GM18511 (cell line): ENCODE data around the gene GAB2.
A peak's percentile ranks its signal among the peaks of the same experiment; 100 is the strongest.
"Not testable (repeated sequence)": the region's sequence is repeated elsewhere in the genome, so short reads cannot be mapped to it uniquely, and the experiment has no call there.

Experiments used
- ATAC-seq: cut with Tn5 transposase; IDR thresholded peaks from one replicate; pipeline ENCODE4 v1.9.1; 2021; ENCODE audit warnings: mild to moderate bottlenecking, moderate library complexity; ENCODE audit not compliant: unreplicated experiment

GAB2 gene

DNA sequence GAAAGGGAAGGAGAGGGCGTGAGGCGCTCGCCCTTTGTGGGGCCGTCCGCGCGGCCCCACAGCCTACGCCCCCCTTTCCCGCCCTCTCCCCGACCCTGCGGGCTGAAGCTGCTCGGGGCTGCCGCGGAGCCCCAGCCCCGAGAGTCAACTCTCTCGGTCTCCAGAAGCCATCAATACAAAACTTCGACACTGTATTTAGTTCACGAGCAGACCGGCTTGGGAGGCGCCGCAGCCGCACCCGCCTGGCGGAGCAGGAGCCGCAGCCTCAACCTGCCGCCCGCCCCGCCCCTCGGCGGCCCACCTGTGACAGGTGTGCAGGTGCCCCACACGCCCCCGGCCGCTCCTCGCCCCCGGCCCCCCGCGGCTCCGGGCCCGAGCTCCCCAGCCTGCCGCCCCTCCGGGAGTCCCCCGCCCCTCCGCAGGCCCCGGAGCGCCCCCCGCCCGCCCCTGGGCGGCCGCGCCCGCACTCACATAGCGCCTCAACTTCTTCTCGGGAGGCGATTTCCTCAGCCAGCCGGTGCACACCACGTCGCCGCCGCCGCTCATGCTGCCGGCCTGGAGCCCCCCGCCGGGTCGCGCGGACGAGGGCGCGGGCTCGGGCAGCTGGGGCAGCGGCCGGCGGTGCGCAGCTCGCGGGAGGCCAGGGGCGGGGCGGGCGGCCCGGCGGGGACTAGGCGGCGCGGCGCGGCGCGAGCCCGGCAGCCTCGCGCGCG, at the start of gene GAB2:
GAB2 (minus strand) TSS at position 646 of the 713 bp plus-strand sequence; CDS start at position 546, 100 bp downstream.
- peak; percentile 17 for ATAC-seq

DNA sequence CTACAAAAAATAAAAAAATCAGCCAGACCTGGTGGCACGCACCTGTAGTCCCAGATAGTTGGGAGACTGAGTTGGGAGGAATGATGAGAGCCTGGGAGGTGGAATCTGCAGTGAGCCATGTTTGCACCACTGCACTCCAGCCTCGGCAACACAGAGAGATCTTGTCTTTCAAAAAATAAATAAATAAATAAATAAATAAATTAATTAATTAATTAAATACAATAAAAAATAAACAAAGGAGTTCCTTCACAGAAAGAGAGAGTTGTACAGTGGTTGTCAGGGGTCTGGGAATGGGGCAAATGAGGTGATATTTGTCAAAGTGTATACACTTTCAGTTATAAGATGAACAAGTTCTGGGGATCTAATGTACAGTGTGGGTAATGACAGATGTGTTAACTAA, 49.8 kb upstream of the GAB2 start:
- ATAC-seq = no peak

DNA sequence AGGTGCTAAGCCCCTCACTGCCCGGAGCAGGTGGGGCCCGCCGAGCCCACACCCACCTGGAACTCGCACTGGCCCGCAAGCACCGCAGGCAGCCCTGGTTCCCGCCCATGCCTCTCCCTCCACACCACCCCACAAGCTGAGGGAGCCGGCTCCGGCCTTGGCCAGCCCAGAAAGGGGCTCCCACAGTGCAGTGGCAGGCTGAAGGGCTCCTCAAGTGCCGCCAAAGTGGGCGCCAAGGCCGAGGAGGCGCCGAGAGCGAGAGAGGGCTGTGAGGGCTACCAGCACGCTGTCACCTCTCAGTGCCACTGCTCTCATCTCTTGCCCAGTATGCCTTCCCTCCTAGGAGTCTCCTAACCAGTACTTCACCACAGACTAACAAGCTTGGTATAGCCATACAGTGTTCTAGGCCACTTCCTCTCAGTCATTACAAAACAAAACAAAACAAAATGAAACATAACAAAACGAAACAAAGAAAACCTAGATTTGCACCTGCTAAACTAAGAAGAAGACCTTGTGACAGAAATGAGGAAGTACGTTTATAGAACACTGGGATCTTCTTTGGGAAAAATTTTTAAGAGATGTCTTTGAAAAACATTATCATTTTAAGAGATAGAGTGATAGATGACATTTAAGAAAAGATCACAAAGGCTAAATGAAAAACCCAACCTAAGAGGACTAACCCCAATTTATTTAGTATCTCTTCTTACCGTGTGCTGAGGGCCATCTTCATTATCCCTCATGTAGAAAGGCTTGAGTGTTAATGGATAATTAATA, 47.7 kb upstream of the GAB2 start:
- peak; percentile 100 for ATAC-seq

- ATAC-seq = not testable (repeated sequence)
Measured at GRCh38 chr11:78464787-78465168, 47.2 kb upstream of the GAB2 start.

DNA sequence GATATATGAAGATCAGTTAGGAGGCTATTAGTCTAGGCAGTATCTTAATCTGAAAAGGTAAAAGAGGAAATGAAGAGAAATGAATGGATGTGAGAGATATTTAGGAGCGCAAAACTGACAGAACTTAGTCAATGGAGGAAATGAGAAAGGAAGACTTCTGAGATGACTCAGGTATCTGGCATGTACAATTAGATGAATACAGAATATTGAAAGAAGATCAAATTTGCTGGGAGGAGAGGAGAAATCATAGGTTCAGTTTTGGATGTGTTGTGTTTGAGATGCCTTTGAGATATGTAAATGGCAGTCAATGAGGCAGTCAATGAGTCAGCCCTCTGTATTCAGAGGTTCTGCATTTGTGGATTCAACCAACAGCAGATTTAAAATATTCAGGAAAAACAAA, 42.9 kb upstream of the GAB2 start:
- peak; percentile 41 for ATAC-seq

DNA sequence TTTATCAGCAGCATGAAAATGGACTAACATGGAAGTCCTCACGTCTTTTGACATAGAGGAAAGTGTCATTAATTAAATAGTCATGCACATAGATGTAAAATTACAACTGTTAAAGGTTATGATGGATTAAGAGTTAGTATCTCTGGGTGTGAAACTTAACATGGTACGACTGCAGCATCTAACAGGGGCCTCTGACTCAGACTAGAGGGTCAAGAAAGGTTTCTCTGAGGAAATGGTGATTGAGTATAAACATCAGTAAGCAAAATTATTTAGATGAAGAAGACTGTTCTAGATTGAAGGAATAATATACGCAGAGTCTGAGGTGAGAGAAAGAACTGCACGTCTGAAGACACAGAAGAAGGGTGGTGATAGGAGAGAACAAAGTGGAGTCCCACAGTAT, 42.1 kb upstream of the GAB2 start:
- no peak for ATAC-seq

- ATAC-seq = no peak
Measured at GRCh38 chr11:78457448-78457847, 39.8 kb upstream of the GAB2 start.

GRCh38 chr11:78453140-78453935, 35.7 kb upstream of the GAB2 start:
- peak; percentile 72 for ATAC-seq

DNA sequence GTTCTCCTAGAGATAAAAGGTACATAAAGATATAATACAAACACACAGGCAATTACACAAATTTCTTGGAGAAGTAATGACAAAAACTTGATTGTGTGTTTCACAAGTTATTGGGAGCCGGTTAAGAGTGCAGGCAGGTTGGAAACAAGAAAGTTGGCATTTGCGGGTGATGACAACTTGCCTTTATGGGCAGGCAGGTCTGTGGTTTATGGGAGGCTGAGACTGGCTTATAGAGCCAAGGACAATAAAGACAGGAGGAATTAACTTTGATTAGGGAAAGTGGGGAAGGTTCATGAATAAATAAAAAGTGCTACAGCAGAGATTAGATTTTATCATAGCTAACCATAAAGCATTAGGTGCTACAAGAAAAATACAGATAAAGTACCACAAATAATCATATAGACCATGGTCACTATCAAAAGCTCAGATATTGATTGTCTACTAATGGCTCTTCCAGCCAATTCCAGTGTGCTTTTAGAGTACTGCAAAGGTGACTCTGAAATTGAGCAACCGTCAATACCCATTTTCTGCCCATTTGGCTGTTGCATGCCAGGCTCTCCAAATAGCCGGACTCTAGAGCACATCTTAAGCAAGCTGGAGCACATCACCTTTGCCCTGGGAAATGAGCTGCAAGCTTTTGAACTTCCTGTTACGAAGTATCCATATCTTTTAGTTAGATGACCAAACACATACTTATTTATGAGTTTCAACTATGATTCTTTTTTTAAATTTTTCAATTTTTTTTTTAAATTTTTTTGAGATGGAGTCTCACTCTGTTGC, 33.9 kb upstream of the GAB2 start:
- no peak for ATAC-seq

DNA sequence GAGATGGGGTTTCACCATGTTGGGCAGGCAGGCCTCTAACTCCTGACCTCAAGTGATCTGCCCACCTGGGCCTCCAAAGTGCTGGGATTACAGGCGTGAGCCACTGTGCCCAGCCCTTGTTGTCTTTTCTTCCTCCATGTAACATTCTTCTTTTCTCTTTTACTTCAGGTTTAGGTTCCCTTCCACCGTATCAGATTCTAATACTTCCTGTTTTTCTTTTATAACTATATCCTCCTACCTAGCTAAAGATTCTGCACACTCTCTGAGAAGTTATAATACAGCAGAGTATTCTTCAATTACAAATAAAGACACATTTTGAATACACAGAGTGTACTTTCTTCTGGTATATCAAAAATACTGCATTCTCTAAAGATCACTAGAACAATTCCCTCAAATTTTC, 33.2 kb upstream of the GAB2 start:
- ATAC-seq = no peak

DNA sequence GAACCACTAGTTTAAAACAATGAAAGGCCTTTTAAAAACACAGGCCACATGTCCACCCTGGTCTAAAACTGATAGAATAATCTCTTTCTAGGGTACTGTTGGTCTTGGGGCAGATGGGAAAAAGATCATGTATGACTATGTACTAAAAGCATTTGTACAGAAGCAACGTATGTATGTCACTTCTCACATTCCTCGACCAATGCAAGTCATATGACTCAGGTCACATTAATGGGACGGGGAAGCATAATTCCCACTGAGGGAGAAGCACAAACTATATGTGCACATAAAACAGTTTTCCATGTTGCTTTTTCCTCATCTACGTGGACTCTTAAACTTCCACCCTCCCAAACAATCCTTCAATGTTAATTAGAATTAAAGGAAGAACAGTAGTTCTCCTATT, 32.2 kb upstream of the GAB2 start:
- no peak for ATAC-seq

- ATAC-seq = no peak
Measured at GRCh38 chr11:78446210-78446609, 28.6 kb upstream of the GAB2 start.

- ATAC-seq = no peak
Measured at GRCh38 chr11:78444726-78445125, 27.1 kb upstream of the GAB2 start.

- no peak for ATAC-seq
Measured at GRCh38 chr11:78441956-78442355, 24.3 kb upstream of the GAB2 start.

DNA sequence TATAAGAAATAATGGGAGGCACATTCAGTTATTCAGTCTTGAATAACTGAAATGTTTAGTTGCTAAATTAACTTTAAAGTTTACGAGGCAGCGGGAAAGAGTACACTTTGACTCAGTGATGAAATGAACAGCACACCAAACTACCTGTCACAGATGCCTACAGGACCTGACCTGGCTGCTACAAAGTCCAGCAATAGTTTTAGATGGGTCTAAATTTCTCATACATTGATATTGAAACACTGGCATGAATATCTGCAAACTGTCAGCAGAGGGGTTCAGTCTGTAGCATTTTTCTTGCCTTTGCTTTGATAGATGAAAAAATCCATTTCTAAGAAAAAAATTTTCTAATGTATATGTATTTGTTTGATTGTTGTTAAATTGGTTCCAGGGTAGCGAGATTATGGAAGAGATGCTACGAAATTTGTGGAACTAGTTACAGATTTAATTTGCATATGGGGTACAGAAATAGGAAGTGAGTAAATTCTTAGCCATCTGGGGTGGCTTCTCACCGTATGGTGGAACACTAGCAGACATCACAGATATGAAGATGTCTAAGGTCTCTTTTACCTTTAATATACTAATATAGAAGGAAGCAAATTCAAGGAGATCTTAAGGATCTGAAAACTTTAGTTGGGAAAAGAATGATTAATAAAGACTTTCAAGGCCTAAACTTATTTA, 20.8 kb upstream of the GAB2 start:
- ATAC-seq = peak; percentile 89

- no peak for ATAC-seq
Measured at GRCh38 chr11:78432956-78433355, 15.3 kb upstream of the GAB2 start.

DNA sequence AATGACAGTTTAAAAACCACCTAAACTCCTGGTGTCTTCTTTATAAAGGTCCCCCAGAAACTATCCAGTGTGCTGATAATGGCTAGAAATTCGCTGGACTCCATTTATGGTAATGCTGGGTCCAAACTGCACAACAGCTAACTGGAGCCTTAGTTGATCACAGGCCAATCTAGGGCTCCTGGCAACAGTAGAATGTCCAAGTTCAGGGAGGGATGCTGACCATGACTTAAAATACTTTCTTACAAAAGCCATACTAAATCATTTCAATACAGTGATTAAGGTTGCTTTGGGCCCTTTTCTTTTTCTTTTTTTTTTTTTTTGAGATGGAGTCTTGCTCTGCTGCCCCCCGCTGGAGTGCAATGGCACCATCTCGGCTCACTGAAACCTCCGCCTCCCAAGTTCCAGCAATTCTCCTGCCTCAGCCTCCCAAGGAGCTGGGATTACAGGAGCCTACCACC, 14.5 kb upstream of the GAB2 start:
- no peak for ATAC-seq

- peak; percentile 45 for ATAC-seq
Measured at GRCh38 chr11:78429660-78430059, 12.0 kb upstream of the GAB2 start.

GRCh38 chr11:78429209-78429608, 11.6 kb upstream of the GAB2 start:
- no peak for ATAC-seq

GRCh38 chr11:78428773-78429172, 11.2 kb upstream of the GAB2 start:
- no peak for ATAC-seq
